Astrocyte (in vitro differentiated cells and primary cell): ENCODE measurements around the gene CDC73. TPM values are rescaled to one million over a fixed set of nuclear protein-coding genes. Genes with fewer than 3 reads are reported as not detected.

Experiments
- DNase-seq: peaks from one replicate; pipeline ENCODE4 v3.0.0-alpha.2; 2010; ENCODE audit warnings: low read depth
- FAIRE-seq: peaks from 2 replicates; lab custom pipeline; 2011; peaks lifted over from hg19 to GRCh38; lab: Jason Lieb, UNC
- H2AFZ ChIP-seq: 2 replicates; pipeline ENCODE4 v1.6.0; 2012; ENCODE audit warnings: low read depth, low read length, inconsistent platforms
- H3K27ac ChIP-seq: 2 replicates; pipeline ENCODE4 v1.5.1; 2011; ENCODE audit warnings: low read depth, low read length, inconsistent platforms
- H3K27me3 ChIP-seq: 2 replicates; pipeline ENCODE4 v1.6.0; 2011; ENCODE audit warnings: low read length, inconsistent platforms; ENCODE audit not compliant: insufficient read depth
- H3K36me3 ChIP-seq: 2 replicates; pipeline ENCODE4 v1.5.1; 2011; ENCODE audit warnings: low read length, inconsistent platforms; ENCODE audit not compliant: insufficient read depth
- H3K4me1 ChIP-seq: 2 replicates; pipeline ENCODE4 v1.5.1; 2011; ENCODE audit warnings: low read length, inconsistent platforms; ENCODE audit not compliant: insufficient read depth
- H3K4me2 ChIP-seq: 2 replicates; pipeline ENCODE4 v1.6.0; 2012; ENCODE audit warnings: low read length, inconsistent platforms
- H3K4me3 ChIP-seq: 2 replicates; pipeline ENCODE4 v1.5.1; 2011; ENCODE audit warnings: low read depth, mild to moderate bottlenecking, low read length, inconsistent platforms; ENCODE audit not compliant: insufficient read depth
- H3K79me2 ChIP-seq: 2 replicates; pipeline ENCODE4 v1.6.0; 2012; ENCODE audit warnings: mild to moderate bottlenecking, low read length, inconsistent platforms; ENCODE audit not compliant: insufficient read depth
- H3K9ac ChIP-seq: 2 replicates; pipeline ENCODE4 v1.6.0; 2012; ENCODE audit warnings: mild to moderate bottlenecking, low read length, inconsistent platforms
- H3K9me3 ChIP-seq: 2 replicates; pipeline ENCODE4 v1.5.1; 2012; ENCODE audit warnings: low read depth, mild to moderate bottlenecking, low read length, inconsistent platforms; ENCODE audit not compliant: insufficient read depth
- H4K20me1 ChIP-seq: 2 replicates; pipeline ENCODE4 v1.6.0; 2012; ENCODE audit warnings: low read length, inconsistent platforms; ENCODE audit not compliant: insufficient read depth
- H3K27ac Mint-ChIP-seq: one replicate; pipeline ENCODE4 v1.8.0; 2021; ENCODE audit warnings: mild to moderate bottlenecking, mixed read lengths; ENCODE audit not compliant: unreplicated experiment
- H3K27me3 Mint-ChIP-seq: one replicate; pipeline ENCODE4 v1.8.0; 2021; ENCODE audit warnings: low read depth, mixed read lengths; ENCODE audit not compliant: unreplicated experiment
- H3K36me3 Mint-ChIP-seq: one replicate; pipeline ENCODE4 v1.8.0; 2021; ENCODE audit warnings: low read depth, mixed read lengths; ENCODE audit not compliant: unreplicated experiment
- H3K4me1 Mint-ChIP-seq: one replicate; pipeline ENCODE4 v1.8.0; 2021; ENCODE audit warnings: low read depth, mixed read lengths; ENCODE audit not compliant: unreplicated experiment
- H3K4me3 Mint-ChIP-seq: one replicate; pipeline ENCODE4 v1.8.0; 2021; ENCODE audit warnings: mild to moderate bottlenecking, moderate library complexity, mixed read lengths; ENCODE audit not compliant: unreplicated experiment
- H3K9me3 Mint-ChIP-seq: one replicate; pipeline ENCODE4 v1.8.0; 2021; ENCODE audit warnings: mild to moderate bottlenecking, mixed read lengths; ENCODE audit not compliant: unreplicated experiment
- CTCF ChIP-seq: IDR thresholded peaks from 2 replicates; pipeline ENCODE4 v1.5.1; 2011; ENCODE audit warnings: low read depth, mild to moderate bottlenecking, inconsistent platforms, low read length, moderate library complexity; ENCODE audit not compliant: insufficient read depth
- EZH2 ChIP-seq: IDR thresholded peaks from 2 replicates; pipeline ENCODE4 v1.6.1; 2012; ENCODE audit warnings: mild to moderate bottlenecking, low read length, inconsistent platforms; ENCODE audit not compliant: insufficient read depth
- total RNA-seq: library from RNA; stranded (reverse); gene quantifications from 2 replicates; pipeline ENCODE4 v1.2.1, GENCODE V29; 2021

Gene CDC73
- total RNA-seq, 1 donor from 2014 or later, result 77.7 TPM

- peaks cover 2% of the 10 kb centered on the region for H3K4me1 Mint-ChIP-seq
- Histone ChIP-seq H4K20me1 (peaks cover 34% of the 10 kb centered on the region), H3K4me3 (no peak overlapping the region), H3K79me2 (peaks cover 91% of the 10 kb centered on the region), H3K9ac (no peak overlapping the region), H3K4me1 (no peaks in the 10 kb centered on the region), H3K27me3 (no peaks in the 10 kb centered on the region), H3K36me3 (peaks cover 44% of the 10 kb centered on the region), H3K9me3 (no peaks in the 10 kb centered on the region), H2AFZ (no peak overlapping the region), H3K4me2 (no peak overlapping the region), H3K27ac (no peak overlapping the region)
- DNase-seq, result no peak
- peaks cover 17% of the 10 kb centered on the region for H3K36me3 Mint-ChIP-seq
- H3K4me3 Mint-ChIP-seq, result no peak overlapping the region
- H3K9me3 Mint-ChIP-seq, result no peaks in the 10 kb centered on the region
- TF ChIP-seq CTCF (no peak), EZH2 (no peak)
- no peak overlapping the region for H3K27ac Mint-ChIP-seq
- H3K27me3 Mint-ChIP-seq, result no peaks in the 10 kb centered on the region
- no peak for FAIRE-seq
Measured at GRCh38 chr1:193131266-193131860, 9.5 kb downstream of the CDC73 start.

DNA sequence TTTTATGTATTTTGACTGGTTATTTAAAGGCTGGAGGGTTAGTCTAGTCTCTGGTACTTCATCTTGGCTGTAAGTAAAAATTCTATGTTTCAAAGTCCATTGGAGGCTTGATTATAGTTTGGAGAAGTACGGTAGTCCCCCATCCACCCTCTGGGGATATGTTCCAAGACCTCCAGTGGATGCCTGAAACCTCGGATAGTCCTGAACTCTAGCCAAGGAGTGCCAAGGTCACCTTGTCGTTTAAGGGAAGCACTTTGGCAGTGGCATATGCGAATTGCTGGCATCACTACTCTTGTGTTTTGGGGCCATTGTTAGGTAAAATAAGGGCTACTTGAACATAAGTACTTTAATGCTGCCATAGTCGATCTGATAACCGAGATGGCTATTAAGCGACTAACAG, 18.4 kb downstream of the CDC73 start:
- H3K9me3 ChIP-seq, result no peaks in the 10 kb centered on the region
- no peaks in the 10 kb centered on the region for H3K27me3 ChIP-seq
- H3K4me2 ChIP-seq, result no peak overlapping the region
- H4K20me1 ChIP-seq, result peaks cover 45% of the 10 kb centered on the region
- H3K4me1 Mint-ChIP-seq, result no peaks in the 10 kb centered on the region
- no peak for TF ChIP-seq CTCF
- TF ChIP-seq EZH2, result no peak
- no peak overlapping the region for H3K4me3 Mint-ChIP-seq
- DNase-seq (no peak), FAIRE-seq (no peak)
- H3K4me1 ChIP-seq, result no peaks in the 10 kb centered on the region
- peaks cover 12% of the 10 kb centered on the region for H3K36me3 Mint-ChIP-seq
- H3K4me3 ChIP-seq, result no peak overlapping the region
- no peaks in the 10 kb centered on the region for H3K9me3 Mint-ChIP-seq
- no peak overlapping the region for H3K27ac ChIP-seq
- no peak overlapping the region for H3K27ac Mint-ChIP-seq
- no peaks in the 10 kb centered on the region for H3K27me3 Mint-ChIP-seq
- H3K79me2 ChIP-seq, result peaks cover 52% of the 10 kb centered on the region
- H2AFZ ChIP-seq, result no peak overlapping the region
- no peak overlapping the region for H3K9ac ChIP-seq
- H3K36me3 ChIP-seq, result peaks cover 55% of the 10 kb centered on the region

- Mint-ChIP-seq H3K4me1 (no peaks in the 10 kb centered on the region), H3K27ac (no peak overlapping the region), H3K27me3 (no peaks in the 10 kb centered on the region), H3K4me3 (no peak overlapping the region), H3K36me3 (peaks cover 9% of the 10 kb centered on the region), H3K9me3 (no peaks in the 10 kb centered on the region)
- Histone ChIP-seq H3K4me1 (no peaks in the 10 kb centered on the region), H3K27me3 (no peaks in the 10 kb centered on the region), H3K79me2 (peaks cover 43% of the 10 kb centered on the region), H2AFZ (no peak overlapping the region), H3K9ac (no peak overlapping the region), H4K20me1 (peaks cover 40% of the 10 kb centered on the region), H3K36me3 (peaks cover 49% of the 10 kb centered on the region), H3K27ac (no peak overlapping the region), H3K4me3 (no peak overlapping the region), H3K9me3 (no peaks in the 10 kb centered on the region), H3K4me2 (no peak overlapping the region)
- FAIRE-seq (no peak), DNase-seq (no peak)
- TF ChIP-seq CTCF, result no peak
- TF ChIP-seq EZH2, result no peak
Measured at GRCh38 chr1:193141804-193142203, 20.0 kb downstream of the CDC73 start.
